ENCODE data around the gene RBMS3. TPM values are rescaled to one million over a fixed set of nuclear protein-coding genes. Genes with fewer than 3 reads are reported as not detected.

Gene RBMS3
- total RNA-seq, 1 experiment from 2014 or later: 7.4 TPM

GRCh38 chr3:29525254-29525881 is 244.5 kb downstream of the RBMS3 start:
- no peaks in the 10 kb centered on the region for H3K36me3 Mint-ChIP-seq (ENCODE audit: insufficient read depth, unreplicated experiment)
- POLR2A ChIA-PET: no interaction called here
- H3K4me3 Mint-ChIP-seq (ENCODE audit: unreplicated experiment): no peak overlapping the region
- H3K4me1 Mint-ChIP-seq (ENCODE audit: low read depth, unreplicated experiment): peaks cover 23% of the 10 kb centered on the region
- Histone ChIP-seq H3K36me3 (ENCODE audit: control insufficient read depth, insufficient read depth, low read length) (no peaks in the 10 kb centered on the region), H3K27me3 (replicated peaks; ENCODE audit: control insufficient read depth, insufficient read depth, low read length) (no peaks in the 10 kb centered on the region), H3K4me1 (peaks cover 19% of the 10 kb centered on the region), H3K9me3 (no peaks in the 10 kb centered on the region), H3K4me3 (ENCODE audit: low read depth, low read length) (no peak overlapping the region)
- no peaks in the 10 kb centered on the region for H3K9me3 Mint-ChIP-seq (ENCODE audit: unreplicated experiment)
- intact Hi-C loops (cut with micrococcal nuclease; ENCODE audit: unreplicated experiment): no loop called here
- H3K27ac Mint-ChIP-seq (ENCODE audit: unreplicated experiment): no peak overlapping the region
- no peaks in the 10 kb centered on the region for H3K27me3 Mint-ChIP-seq (ENCODE audit: insufficient read depth, unreplicated experiment)
- no peak for DNase-seq
- BruUV-seq (replicated peaks): no TSS peak
- CTCF ChIA-PET: no interaction called here
- TF ChIP-seq, protein P1, sequence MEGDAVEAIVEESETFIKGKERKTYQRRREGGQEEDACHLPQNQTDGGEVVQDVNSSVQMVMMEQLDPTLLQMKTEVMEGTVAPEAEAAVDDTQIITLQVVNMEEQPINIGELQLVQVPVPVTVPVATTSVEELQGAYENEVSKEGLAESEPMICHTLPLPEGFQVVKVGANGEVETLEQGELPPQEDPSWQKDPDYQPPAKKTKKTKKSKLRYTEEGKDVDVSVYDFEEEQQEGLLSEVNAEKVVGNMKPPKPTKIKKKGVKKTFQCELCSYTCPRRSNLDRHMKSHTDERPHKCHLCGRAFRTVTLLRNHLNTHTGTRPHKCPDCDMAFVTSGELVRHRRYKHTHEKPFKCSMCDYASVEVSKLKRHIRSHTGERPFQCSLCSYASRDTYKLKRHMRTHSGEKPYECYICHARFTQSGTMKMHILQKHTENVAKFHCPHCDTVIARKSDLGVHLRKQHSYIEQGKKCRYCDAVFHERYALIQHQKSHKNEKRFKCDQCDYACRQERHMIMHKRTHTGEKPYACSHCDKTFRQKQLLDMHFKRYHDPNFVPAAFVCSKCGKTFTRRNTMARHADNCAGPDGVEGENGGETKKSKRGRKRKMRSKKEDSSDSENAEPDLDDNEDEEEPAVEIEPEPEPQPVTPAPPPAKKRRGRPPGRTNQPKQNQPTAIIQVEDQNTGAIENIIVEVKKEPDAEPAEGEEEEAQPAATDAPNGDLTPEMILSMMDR (IDR thresholded peaks at IDR 0.05; ENCODE audit: insufficient read depth in 1 of 2, low read depth in 1 of 2, low read length in 1 of 2, severe bottlenecking in 1 of 2, unreplicated experiment in 1 of 2): no peak

GRCh38 chr3:29527246-29527645 is 246.4 kb downstream of the RBMS3 start:
- H3K27ac Mint-ChIP-seq (ENCODE audit: unreplicated experiment): no peak overlapping the region
- Histone ChIP-seq H3K27me3 (replicated peaks; ENCODE audit: control insufficient read depth, insufficient read depth, low read length) (no peaks in the 10 kb centered on the region), H3K36me3 (ENCODE audit: control insufficient read depth, insufficient read depth, low read length) (no peaks in the 10 kb centered on the region), H3K9me3 (no peaks in the 10 kb centered on the region), H3K4me1 (peaks cover 9% of the 10 kb centered on the region), H3K4me3 (ENCODE audit: low read depth, low read length) (no peak overlapping the region)
- TF ChIP-seq, protein P1 (IDR thresholded peaks at IDR 0.05; ENCODE audit: insufficient read depth in 1 of 2, low read depth in 1 of 2, low read length in 1 of 2, severe bottlenecking in 1 of 2, unreplicated experiment in 1 of 2): no peak
- no peak overlapping the region for H3K4me3 Mint-ChIP-seq (ENCODE audit: unreplicated experiment)
- no peaks in the 10 kb centered on the region for H3K36me3 Mint-ChIP-seq (ENCODE audit: insufficient read depth, unreplicated experiment)
- H3K4me1 Mint-ChIP-seq (ENCODE audit: low read depth, unreplicated experiment): peaks cover 4% of the 10 kb centered on the region
- no peaks in the 10 kb centered on the region for H3K9me3 Mint-ChIP-seq (ENCODE audit: unreplicated experiment)
- DNase-seq: no peak
- BruUV-seq (replicated peaks): no TSS peak
- POLR2A ChIA-PET: no interaction called here
- intact Hi-C loops (cut with micrococcal nuclease; ENCODE audit: unreplicated experiment): no loop called here
- CTCF ChIA-PET: no interaction called here
- H3K27me3 Mint-ChIP-seq (ENCODE audit: insufficient read depth, unreplicated experiment): no peaks in the 10 kb centered on the region

GRCh38 chr3:29531644-29532043 is 250.8 kb downstream of the RBMS3 start:
- BruUV-seq (replicated peaks): no TSS peak
- TF ChIP-seq, protein P1 (IDR thresholded peaks at IDR 0.05; ENCODE audit: insufficient read depth in 1 of 2, low read depth in 1 of 2, low read length in 1 of 2, severe bottlenecking in 1 of 2, unreplicated experiment in 1 of 2): no peak
- Histone ChIP-seq H3K4me1 (peaks cover 3% of the 10 kb centered on the region; the same call in 1 of the 2 replicates), H3K36me3 (ENCODE audit: control insufficient read depth, insufficient read depth, low read length) (no peaks in the 10 kb centered on the region), H3K9me3 (no peaks in the 10 kb centered on the region), H3K27me3 (replicated peaks; ENCODE audit: control insufficient read depth, insufficient read depth, low read length) (no peaks in the 10 kb centered on the region), H3K4me3 (ENCODE audit: low read depth, low read length) (no peak overlapping the region)
- Mint-ChIP-seq H3K4me3 (ENCODE audit: unreplicated experiment) (no peak overlapping the region), H3K4me1 (ENCODE audit: low read depth, unreplicated experiment) (no peaks in the 10 kb centered on the region), H3K27me3 (ENCODE audit: insufficient read depth, unreplicated experiment) (no peaks in the 10 kb centered on the region), H3K27ac (ENCODE audit: unreplicated experiment) (no peak overlapping the region), H3K36me3 (ENCODE audit: insufficient read depth, unreplicated experiment) (no peaks in the 10 kb centered on the region), H3K9me3 (ENCODE audit: unreplicated experiment) (no peaks in the 10 kb centered on the region)
- ChIA-PET POLR2A (no interaction called here), CTCF (no interaction called here)
- intact Hi-C loops (cut with micrococcal nuclease; ENCODE audit: unreplicated experiment): no loop called here
- DNase-seq: no peak

Measured in Caco-2 (cell line).